Duodenal mucosa (tissue), 2 donors: ENCODE data around the gene LDB2.

Experiments
- H3K27ac ChIP-seq: one replicate; pipeline ENCODE4 v1.7.0; 2013; ENCODE audit warnings: low read depth, low read length
- H3K27me3 ChIP-seq, 2 donors: one replicate each; pipeline ENCODE4 v1.7.0; 2013; ENCODE audit warnings: low read length in 2 of 2, control low read depth in 1 of 2; ENCODE audit not compliant: insufficient read depth in 2 of 2, control insufficient read depth in 1 of 2
- H3K36me3 ChIP-seq, 2 donors: one replicate each; pipeline ENCODE4 v1.7.0; 2013; ENCODE audit warnings: low read length in 2 of 2, control low read depth in 1 of 2; ENCODE audit not compliant: insufficient read depth in 2 of 2, control insufficient read depth in 1 of 2
- H3K4me1 ChIP-seq, 2 donors: one replicate each; pipeline ENCODE4 v1.7.0; 2013; ENCODE audit warnings: low read length in 2 of 2, control low read depth in 1 of 2; ENCODE audit not compliant: insufficient read depth in 2 of 2, control insufficient read depth in 1 of 2
- H3K4me3 ChIP-seq, 2 donors: one replicate each; pipeline ENCODE4 v1.7.0; 2013; ENCODE audit warnings: low read length in 2 of 2, low read depth in 1 of 2
- H3K9ac ChIP-seq, 2 donors: one replicate each; pipeline ENCODE4 v1.7.0; 2013; ENCODE audit warnings: low read length in 2 of 2, low read depth in 1 of 2
- H3K9me3 ChIP-seq, 2 donors: one replicate each; pipeline ENCODE4 v1.7.0; 2013; ENCODE audit warnings: low read length in 2 of 2, control low read depth in 1 of 2; ENCODE audit not compliant: control insufficient read depth in 1 of 2

The LDB2 gene

DNA sequence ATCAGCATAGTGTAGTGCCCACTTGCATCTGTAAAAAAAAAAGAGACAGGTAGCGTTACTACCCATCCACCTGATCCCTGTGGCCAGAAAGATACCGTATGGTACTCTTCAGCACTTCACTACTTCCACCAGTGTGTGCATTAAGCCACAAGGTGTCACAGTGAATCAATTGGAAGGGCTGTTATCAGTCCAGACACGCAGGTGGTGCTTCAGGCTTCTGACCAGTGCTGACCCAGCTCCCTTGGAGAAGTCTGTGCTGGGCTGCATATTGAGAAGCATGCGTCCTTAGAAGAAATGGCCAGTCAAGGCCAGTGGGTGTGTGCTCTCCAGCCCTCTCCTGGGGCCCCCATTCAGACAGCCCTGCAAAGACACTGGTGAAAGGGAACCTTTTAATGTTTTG, 10.6 kb downstream of the LDB2 start:
- H3K36me3 ChIP-seq = no peaks in the 10 kb centered on the region
- H3K4me3 ChIP-seq = no peak overlapping the region
- H3K9me3 ChIP-seq = no peaks in the 10 kb centered on the region
- H3K27me3 ChIP-seq = no peaks in the 10 kb centered on the region
- no peaks in the 10 kb centered on the region for H3K4me1 ChIP-seq
- no peak overlapping the region for H3K9ac ChIP-seq
- no peak overlapping the region for H3K27ac ChIP-seq

DNA sequence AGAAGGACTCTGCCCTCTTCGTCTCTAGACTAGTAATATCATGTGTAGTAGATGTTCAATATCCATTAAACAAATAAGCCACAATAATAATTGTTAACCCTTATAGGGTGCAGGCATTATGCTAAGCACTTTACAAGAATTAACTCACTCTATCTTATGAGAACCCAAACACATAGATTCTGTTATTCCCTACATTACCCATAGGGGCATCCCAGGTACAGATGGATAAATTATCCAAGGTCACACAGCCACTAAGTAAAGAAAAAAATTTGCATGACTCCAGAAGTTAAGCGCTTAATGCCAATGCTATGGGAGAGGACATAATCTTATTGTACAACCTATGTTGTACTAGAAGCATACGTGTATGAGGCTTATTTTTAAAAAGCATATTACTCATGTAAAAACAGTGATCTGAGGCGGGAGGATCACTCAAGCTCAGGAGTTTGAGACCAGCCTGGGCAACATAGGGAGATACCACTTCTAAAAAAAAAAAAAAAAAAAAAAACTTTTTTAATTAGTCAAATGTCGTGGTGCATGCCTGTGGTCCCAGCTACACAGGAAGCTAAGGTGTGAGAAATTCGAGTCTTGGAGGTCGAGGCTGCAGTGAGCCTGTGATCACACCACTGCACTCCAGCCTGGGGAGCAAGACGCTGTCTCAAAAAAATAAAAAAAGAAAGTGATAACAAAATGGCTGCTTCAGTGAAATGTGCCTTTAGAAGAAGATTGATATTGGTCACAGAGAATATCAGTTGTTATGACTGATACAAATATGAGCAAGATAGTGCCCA, 13.6 kb downstream of the LDB2 start:
- Histone ChIP-seq H3K9ac (no peak overlapping the region), H3K9me3 (no peaks in the 10 kb centered on the region), H3K36me3 (no peaks in the 10 kb centered on the region), H3K4me3 (no peak overlapping the region), H3K27me3 (no peaks in the 10 kb centered on the region), H3K4me1 (no peaks in the 10 kb centered on the region), H3K27ac (no peak overlapping the region)

DNA sequence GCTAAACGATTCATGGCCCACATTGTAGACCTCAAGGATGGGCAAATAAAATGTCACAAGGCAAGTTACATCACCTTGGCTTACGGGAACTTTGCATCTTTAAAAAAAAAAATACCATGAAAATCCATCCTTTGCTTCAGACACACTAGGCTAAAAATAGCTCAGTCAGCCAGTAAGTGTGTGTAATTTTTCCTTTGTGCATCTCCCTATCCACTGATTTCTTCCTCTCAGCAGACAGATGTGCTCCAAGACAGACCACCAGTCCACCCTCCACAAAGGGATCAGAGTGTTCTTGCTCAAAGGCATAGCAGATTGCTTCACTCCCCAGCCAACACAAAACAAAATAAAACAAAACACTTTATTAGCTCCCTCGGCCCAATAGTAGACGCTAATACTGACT, 14.6 kb downstream of the LDB2 start:
- no peaks in the 10 kb centered on the region for H3K27me3 ChIP-seq
- no peaks in the 10 kb centered on the region for H3K9me3 ChIP-seq
- H3K36me3 ChIP-seq = no peaks in the 10 kb centered on the region
- no peak overlapping the region for H3K4me3 ChIP-seq
- no peak overlapping the region for H3K9ac ChIP-seq
- H3K4me1 ChIP-seq = no peaks in the 10 kb centered on the region
- H3K27ac ChIP-seq = no peak overlapping the region

DNA sequence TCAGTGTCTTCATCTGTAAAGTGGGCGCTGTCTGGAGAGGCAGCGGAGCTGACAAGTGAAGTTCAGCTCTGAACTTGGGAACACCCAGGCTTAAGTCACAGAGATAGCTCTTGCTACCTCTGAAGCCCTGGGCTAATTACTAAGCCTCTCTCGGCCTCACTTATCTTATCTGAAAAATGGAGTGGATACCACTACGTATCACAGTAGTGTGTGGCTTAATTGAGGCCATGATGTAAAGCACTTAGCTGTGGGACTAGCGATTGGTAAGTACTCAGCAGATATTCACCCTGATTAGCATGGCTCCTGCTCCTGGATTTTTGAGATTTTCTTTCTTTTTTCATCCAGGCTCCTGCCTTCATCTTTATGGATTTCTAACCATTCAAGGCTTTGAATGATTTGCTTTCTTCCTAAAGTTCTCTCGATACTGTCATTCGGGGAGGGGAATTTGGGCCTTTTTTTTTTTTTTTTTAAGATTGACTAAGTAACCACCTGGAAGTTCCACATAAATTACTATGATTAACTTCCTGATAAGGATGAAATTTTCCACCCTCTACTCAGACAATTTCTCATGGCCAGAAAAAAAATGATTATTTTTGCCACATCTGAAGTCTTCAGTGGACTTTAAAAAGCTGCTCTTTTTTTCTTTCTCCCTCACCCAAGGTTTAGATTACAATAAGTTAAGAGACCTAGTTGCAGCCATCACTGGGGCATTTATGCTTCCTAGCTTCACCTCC, 17.1 kb downstream of the LDB2 start:
- Histone ChIP-seq H3K4me3 (no peak overlapping the region), H3K9me3 (peaks cover 0 to 2% of the 10 kb centered on the region in 2 donors), H3K4me1 (no peaks in the 10 kb centered on the region), H3K27me3 (no peaks in the 10 kb centered on the region), H3K36me3 (no peaks in the 10 kb centered on the region), H3K27ac (no peak overlapping the region), H3K9ac (no peak overlapping the region)

DNA sequence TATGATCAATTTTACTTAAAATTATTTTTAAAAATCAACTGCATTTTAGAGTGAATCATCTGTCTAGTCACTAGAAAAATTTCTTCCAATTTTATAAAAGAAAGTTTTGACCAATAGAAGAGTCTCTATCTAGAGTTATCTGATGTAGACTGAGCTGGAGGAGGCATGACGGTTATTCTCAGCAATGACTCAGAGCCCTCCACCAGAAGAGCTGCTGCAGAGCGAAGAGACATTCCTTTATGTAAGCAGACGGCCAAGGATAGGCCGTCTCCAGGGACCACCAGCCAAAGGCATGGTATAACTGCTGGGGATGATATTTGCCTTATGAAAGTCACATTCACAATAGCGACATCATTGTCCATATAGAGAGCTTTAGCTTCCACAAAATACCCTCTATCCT, 23.0 kb downstream of the LDB2 start:
- peaks cover 0 to 2% of the 10 kb centered on the region in 2 donors for H3K9me3 ChIP-seq
- no peaks in the 10 kb centered on the region for H3K36me3 ChIP-seq
- H3K4me3 ChIP-seq = no peak overlapping the region
- no peak overlapping the region for H3K9ac ChIP-seq
- no peak overlapping the region for H3K27ac ChIP-seq
- no peaks in the 10 kb centered on the region for H3K27me3 ChIP-seq
- H3K4me1 ChIP-seq = no peaks in the 10 kb centered on the region

DNA sequence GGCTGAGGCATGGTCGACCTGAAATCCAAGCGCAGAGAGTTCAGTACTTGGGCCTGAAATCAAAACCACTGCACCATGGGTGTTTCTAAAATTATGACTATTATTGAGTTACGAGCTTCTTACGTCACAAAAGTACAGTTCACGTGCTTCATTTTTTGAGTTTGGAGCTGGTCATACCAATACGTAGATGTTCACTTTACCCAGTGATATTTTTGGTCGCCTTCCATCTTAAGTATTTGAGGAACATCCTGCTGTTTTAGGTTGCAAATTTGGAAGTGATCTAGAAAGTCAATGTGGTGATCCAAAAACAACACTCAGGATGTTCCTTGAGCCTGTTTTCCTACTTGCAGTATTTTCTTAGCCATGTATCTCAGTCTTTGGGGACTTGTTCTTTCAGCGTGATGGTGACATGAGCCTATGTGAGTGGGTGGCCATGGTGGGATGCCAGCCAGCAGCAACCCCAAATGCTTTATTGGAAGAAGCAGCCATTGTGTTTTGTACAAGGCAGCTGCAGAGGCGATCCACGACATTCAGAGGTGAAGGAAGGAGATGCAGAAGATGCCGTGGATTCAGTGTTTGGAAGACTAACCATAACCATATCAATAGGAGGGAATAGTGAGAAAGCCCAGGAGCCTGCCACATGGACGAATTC, 28.7 kb downstream of the LDB2 start:
- H3K9me3 ChIP-seq = peaks cover 0 to 3% of the 10 kb centered on the region in 2 donors
- no peaks in the 10 kb centered on the region for H3K36me3 ChIP-seq
- no peaks in the 10 kb centered on the region for H3K4me1 ChIP-seq
- H3K27ac ChIP-seq = no peak overlapping the region
- H3K4me3 ChIP-seq = no peak overlapping the region
- H3K27me3 ChIP-seq = no peaks in the 10 kb centered on the region
- no peak overlapping the region for H3K9ac ChIP-seq

DNA sequence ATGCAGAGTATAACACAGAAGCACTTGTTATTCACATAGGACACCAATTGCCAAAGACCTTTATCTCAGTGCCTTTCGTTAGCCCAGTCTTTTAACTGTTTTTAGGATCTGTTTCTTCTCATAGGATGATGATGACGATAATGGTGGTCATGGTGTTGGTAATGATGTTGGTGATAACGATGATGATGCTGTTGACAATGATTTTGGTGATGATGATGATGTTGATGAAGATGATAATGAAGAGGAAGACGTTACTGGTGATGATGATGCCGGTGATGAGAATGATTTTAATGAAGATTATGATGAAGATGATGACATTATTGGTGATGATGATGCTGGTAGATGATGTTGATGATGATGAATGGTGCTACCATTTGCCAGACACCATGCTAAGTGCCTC, 29.8 kb downstream of the LDB2 start:
- Histone ChIP-seq H3K4me3 (no peak overlapping the region), H3K36me3 (no peaks in the 10 kb centered on the region), H3K9ac (no peak overlapping the region), H3K27ac (no peak overlapping the region), H3K4me1 (no peaks in the 10 kb centered on the region), H3K27me3 (no peaks in the 10 kb centered on the region), H3K9me3 (peaks cover 0 to 3% of the 10 kb centered on the region in 2 donors)

DNA sequence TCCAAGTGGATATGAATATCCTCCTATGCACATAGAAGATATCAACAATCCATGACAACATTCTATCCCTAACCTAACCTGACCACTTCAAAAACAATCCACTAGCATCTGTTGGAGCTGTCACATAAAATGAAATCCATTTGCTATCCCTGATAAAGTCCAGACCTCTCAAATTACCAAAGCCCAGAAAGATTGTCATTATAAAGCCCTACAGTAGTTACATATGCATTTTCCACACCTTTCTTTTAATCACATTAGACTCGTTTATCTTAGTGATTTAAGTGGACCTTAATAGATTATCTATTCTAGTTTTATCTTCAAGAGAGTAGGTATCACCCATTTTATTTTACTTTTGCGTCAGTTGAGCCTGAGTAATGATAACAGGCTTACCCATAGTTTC, 30.6 kb downstream of the LDB2 start:
- no peak overlapping the region for H3K4me3 ChIP-seq
- H3K27me3 ChIP-seq = no peaks in the 10 kb centered on the region
- no peaks in the 10 kb centered on the region for H3K36me3 ChIP-seq
- H3K9me3 ChIP-seq = peaks cover 0 to 3% of the 10 kb centered on the region in 2 donors
- H3K27ac ChIP-seq = no peak overlapping the region
- no peak overlapping the region for H3K9ac ChIP-seq
- no peaks in the 10 kb centered on the region for H3K4me1 ChIP-seq

DNA sequence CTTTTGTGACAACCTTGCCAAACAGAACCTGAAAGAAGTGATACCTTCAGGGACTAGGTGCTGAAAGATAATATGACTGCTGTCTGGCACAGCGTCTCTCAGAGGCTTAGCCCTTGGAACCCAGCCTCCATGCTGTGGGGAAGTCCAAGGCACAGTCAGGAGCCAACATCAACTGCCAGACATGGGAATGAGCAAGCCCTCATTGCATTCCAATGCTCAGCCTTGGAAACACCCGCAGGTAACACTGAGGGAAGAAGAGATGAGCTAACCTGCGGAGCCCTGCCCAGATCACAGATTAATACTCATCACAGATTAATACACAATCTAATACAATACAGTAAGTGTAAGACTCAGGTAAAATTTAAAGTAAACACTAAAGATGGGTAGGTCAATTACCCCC, 31.5 kb downstream of the LDB2 start:
- H3K4me3 ChIP-seq = no peak overlapping the region
- H3K27me3 ChIP-seq = no peaks in the 10 kb centered on the region
- no peaks in the 10 kb centered on the region for H3K36me3 ChIP-seq
- no peaks in the 10 kb centered on the region for H3K4me1 ChIP-seq
- no peak overlapping the region for H3K27ac ChIP-seq
- no peak overlapping the region for H3K9ac ChIP-seq
- H3K9me3 ChIP-seq = peaks cover 0 to 3% of the 10 kb centered on the region in 2 donors

DNA sequence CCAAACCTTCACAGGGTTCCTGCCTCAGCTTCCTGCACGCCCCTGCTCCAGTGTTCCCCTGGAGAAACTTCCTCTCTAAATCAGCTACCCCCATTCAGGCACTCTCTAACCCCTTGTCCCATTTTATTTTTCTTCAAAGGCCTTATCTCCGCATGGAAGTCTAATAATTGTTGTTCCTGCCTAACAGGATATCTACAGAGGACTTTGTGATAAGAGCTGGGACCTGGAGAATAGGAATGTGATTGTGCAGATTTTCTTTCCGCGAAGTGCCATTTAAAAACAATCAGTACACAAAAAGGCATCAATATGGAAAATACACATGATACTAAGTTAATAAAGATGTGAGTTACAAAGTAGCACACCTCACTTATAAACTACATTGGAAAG, 32.6 kb downstream of the LDB2 start:
- Histone ChIP-seq H3K9ac (no peak overlapping the region), H3K4me1 (no peaks in the 10 kb centered on the region), H3K27ac (no peak overlapping the region)

More for the DNA sequence above, 32.6 kb downstream of the LDB2 start:
- H3K36me3 ChIP-seq = no peaks in the 10 kb centered on the region
- H3K4me3 ChIP-seq = no peak overlapping the region
- no peaks in the 10 kb centered on the region for H3K27me3 ChIP-seq
- peaks cover 0 to 3% of the 10 kb centered on the region in 2 donors for H3K9me3 ChIP-seq
